BJ (cell line): ENCODE data around the gene PPDPF. TPM values are rescaled to one million over a fixed set of nuclear protein-coding genes. Genes with fewer than 3 reads are reported as not detected.

ENCODE experiments used
- CTCF ChIA-PET: fragments of 350-600 bp; formaldehyde crosslinking; extraction: SDS; loops from one replicate; lab custom pipeline; 2021; ENCODE audit warnings: antibody characterized with exemption, inconsistent platforms; lab: Yijun Ruan, JAX
- POLR2A ChIA-PET: fragments of 300-600 bp; sonication (Branson Sonifier 250); formaldehyde crosslinking; extraction: SDS; loops from one replicate; lab custom pipeline; 2021; ENCODE audit warnings: antibody characterized with exemption; lab: Charles Lee
- DNase-seq: peaks from one replicate; pipeline ENCODE4 v3.0.0-alpha.2; 2011; ENCODE audit warnings: low read depth
- H3K27me3 ChIP-seq: 2 replicates; pipeline ENCODE4 v1.6.0; 2011; ENCODE audit warnings: low read length; ENCODE audit not compliant: control insufficient read depth, insufficient read depth
- H3K36me3 ChIP-seq: 2 replicates; pipeline ENCODE4 v1.5.1; 2011; ENCODE audit warnings: low read length; ENCODE audit not compliant: control insufficient read depth, insufficient read depth
- H3K4me3 ChIP-seq: 2 replicates; pipeline ENCODE4 v1.5.1; 2011; ENCODE audit warnings: low read depth, mild to moderate bottlenecking, control low read depth, low read length
- polyA plus RNA-seq: library from polyadenylated mRNA; depleted of rRNA; stranded (reverse); fragments of >200 nt; gene quantifications from 2 replicates; pipeline ENCODE4 v1.2.3, GENCODE V29; 2011
- TF ChIP-seq, protein P1 (sequence below): IDR thresholded peaks from 2 replicates; pipeline ENCODE4 v1.5.1; 2011; ENCODE audit warnings: low read depth, mild to moderate bottlenecking, control low read depth, inconsistent platforms, low read length, moderate library complexity; ENCODE audit not compliant: insufficient read depth

Gene PPDPF
- polyA plus RNA-seq, 1 experiment = 26.9 TPM

DNA sequence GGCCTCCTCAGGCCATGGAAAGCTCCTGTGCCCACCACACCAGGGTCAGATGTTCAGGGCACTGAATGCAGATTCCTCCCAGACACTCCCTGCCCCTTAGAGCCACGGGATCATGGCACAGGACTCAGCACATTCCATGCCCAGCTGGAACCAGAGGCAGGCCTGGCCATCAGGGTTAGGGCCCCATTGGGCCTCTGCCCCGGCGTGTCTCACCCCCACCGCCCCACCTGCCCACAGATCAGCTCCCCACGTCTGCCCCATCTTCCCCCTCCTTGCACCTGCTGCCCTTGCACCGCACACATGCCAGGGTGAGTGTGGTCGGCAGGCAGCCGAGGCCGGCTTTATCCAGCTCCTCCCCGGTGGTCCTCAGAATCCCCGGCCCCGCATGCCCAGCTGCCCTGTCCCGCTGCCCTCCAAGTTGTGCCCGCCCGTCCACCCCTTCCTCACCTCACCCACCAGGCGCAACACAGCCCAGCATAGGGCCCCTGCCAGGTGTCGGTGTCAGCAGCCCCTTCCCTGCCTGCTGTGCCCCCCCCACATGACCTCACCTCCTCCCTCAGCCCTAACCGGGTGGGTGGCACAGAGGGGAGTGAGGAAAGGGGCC lies 29.2 kb downstream of the PPDPF start:
- Histone ChIP-seq H3K4me3 (no peak overlapping the region), H3K27me3 (peaks cover 5% of the 10 kb centered on the region), H3K36me3 (no peaks in the 10 kb centered on the region)
- DNase-seq = no peak
- ChIA-PET POLR2A (no interaction called here), CTCF (interaction anchor here (4.7 kb wide), 1 partner anchor 11 kb away, joined by 16 read pairs; no protein-coding TSS in a partner anchor)
- TF ChIP-seq, protein P1, sequence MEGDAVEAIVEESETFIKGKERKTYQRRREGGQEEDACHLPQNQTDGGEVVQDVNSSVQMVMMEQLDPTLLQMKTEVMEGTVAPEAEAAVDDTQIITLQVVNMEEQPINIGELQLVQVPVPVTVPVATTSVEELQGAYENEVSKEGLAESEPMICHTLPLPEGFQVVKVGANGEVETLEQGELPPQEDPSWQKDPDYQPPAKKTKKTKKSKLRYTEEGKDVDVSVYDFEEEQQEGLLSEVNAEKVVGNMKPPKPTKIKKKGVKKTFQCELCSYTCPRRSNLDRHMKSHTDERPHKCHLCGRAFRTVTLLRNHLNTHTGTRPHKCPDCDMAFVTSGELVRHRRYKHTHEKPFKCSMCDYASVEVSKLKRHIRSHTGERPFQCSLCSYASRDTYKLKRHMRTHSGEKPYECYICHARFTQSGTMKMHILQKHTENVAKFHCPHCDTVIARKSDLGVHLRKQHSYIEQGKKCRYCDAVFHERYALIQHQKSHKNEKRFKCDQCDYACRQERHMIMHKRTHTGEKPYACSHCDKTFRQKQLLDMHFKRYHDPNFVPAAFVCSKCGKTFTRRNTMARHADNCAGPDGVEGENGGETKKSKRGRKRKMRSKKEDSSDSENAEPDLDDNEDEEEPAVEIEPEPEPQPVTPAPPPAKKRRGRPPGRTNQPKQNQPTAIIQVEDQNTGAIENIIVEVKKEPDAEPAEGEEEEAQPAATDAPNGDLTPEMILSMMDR = no peak

DNA sequence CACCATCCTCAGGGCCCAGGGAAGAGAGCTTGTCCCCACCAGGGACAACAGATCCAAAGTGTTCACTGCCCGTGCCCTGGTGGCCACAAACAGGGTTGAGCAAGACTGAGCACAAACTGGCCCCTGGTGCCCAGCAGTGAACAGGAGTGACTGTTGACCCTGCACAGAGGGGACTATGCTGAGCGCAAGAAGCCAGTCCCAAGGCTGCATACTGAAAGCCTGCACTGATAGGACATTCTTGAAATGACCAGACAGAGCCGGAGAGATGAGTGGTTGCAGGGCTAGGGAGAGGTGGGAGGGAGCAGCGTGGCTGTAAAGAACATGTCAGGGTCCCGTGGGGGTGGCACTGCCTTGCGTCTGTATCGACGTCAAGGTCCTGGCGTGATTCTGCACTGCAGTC lies 30.5 kb downstream of the PPDPF start:
- no peak for DNase-seq
- CTCF ChIA-PET = interaction anchor here (4.7 kb wide), 1 partner anchor 13 kb away, joined by 16 read pairs; no protein-coding TSS in a partner anchor
- POLR2A ChIA-PET = no interaction called here
- Histone ChIP-seq H3K36me3 (no peaks in the 10 kb centered on the region), H3K27me3 (peaks cover 5% of the 10 kb centered on the region), H3K4me3 (no peak overlapping the region)
- TF ChIP-seq, protein P1 = no peak

DNA sequence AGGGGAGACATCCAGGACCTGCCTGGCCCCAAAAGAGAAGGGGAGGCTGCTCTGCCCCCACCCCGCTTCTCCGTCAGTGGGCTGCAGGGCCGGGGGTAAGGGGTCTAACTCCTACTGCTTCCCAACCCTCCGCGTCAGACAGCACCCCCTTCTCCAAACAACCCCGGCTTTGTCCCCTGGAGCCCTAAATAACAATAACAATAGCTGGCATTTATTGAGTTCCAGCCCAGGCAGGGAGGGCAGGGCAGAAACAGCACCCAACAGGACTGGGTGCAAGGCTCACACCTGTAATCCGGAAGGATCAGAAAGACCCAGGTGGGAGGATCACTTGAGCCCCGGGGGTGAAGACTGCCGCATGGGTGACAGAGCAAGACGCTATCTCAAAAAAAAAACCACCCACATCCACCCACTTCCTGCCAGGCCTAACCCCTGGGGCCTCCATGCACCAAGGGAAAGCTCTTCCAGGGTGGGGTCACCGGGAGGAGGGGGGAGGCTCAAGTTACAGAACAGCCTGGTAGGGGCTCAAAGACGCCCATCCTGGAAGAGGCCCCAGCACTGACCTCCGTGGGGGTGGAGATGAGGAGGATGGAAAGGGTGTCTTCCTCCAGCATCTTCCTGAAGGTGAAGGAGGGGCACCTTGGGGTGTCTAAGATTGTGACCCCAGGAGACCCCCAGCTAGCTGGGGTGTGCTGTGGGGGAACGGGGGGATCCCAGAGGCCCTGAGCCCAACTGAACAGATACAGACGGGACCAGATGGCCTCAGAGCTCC lies 32.1 kb downstream of the PPDPF start:
- POLR2A ChIA-PET = interaction anchor here (0.7 kb wide), 1 partner anchor 1045 kb away, joined by 4 read pairs; no protein-coding TSS in a partner anchor
- CTCF ChIA-PET = interaction anchor here (0.7 to 4.7 kb wide), 3 partner anchors 11 to 37 kb away, joined by 3 to 16 read pairs (median 3); no protein-coding TSS in a partner anchor
- H3K36me3 ChIP-seq = no peaks in the 10 kb centered on the region; the same call in 1 of the 2 replicates
- peaks cover 5% of the 10 kb centered on the region for H3K27me3 ChIP-seq
- no peak overlapping the region for H3K4me3 ChIP-seq
- TF ChIP-seq, protein P1 = no peak
- no peak for DNase-seq

- CTCF ChIA-PET = interaction anchor here (0.7 to 4.7 kb wide), 3 partner anchors 12 to 36 kb away, joined by 3 to 16 read pairs (median 3); no protein-coding TSS in a partner anchor
- DNase-seq = no peak
- TF ChIP-seq, protein P1 = no peak
- Histone ChIP-seq H3K27me3 (peaks cover 1% of the 10 kb centered on the region), H3K4me3 (peak overlapping the region; percentile 72), H3K36me3 (no peaks in the 10 kb centered on the region; the same call in 1 of the 2 replicates)
- POLR2A ChIA-PET = interaction anchor here (0.7 kb wide), 1 partner anchor 1046 kb away, joined by 4 read pairs; no protein-coding TSS in a partner anchor
Measured at GRCh38 chr20:63553251-63553932, 32.8 kb downstream of the PPDPF start.
